HG02973 (cell line): ENCODE results near the gene GLI3.

ENCODE experiments used
- ATAC-seq: cut with Tn5 transposase; IDR thresholded peaks from one replicate; pipeline ENCODE4 v1.9.1; 2021; ENCODE audit warnings: moderate library complexity; ENCODE audit not compliant: unreplicated experiment

Gene GLI3

GRCh38 chr7:42085531-42085930 lies 151.5 kb downstream of the GLI3 start:
- ATAC-seq = no peak

- no peak for ATAC-seq
Measured at GRCh38 chr7:42084263-42084662, 152.7 kb downstream of the GLI3 start.

- no peak for ATAC-seq
Measured at GRCh38 chr7:42083284-42083683, 153.7 kb downstream of the GLI3 start.

- no peak for ATAC-seq
Measured at GRCh38 chr7:42082144-42082543, 154.9 kb downstream of the GLI3 start.

GRCh38 chr7:42081671-42082070 lies 155.3 kb downstream of the GLI3 start:
- no peak for ATAC-seq

GRCh38 chr7:42080841-42081586 lies 156.0 kb downstream of the GLI3 start:
- no peak for ATAC-seq

- ATAC-seq = no peak
Measured at GRCh38 chr7:42077271-42078135, 159.5 kb downstream of the GLI3 start.

- no peak for ATAC-seq
Measured at GRCh38 chr7:42076870-42077269, 160.1 kb downstream of the GLI3 start.

GRCh38 chr7:42075418-42075817 lies 161.6 kb downstream of the GLI3 start:
- ATAC-seq = no peak

- no peak for ATAC-seq
Measured at GRCh38 chr7:42074076-42074475, 162.9 kb downstream of the GLI3 start.

- ATAC-seq = no peak
Measured at GRCh38 chr7:42071372-42072261, 165.4 kb downstream of the GLI3 start.

GRCh38 chr7:42070068-42070467 lies 166.9 kb downstream of the GLI3 start:
- no peak for ATAC-seq

- no peak for ATAC-seq
Measured at GRCh38 chr7:42069590-42069989, 167.4 kb downstream of the GLI3 start.

GRCh38 chr7:42068554-42069280 lies 168.3 kb downstream of the GLI3 start:
- ATAC-seq = no peak

- no peak for ATAC-seq
Measured at GRCh38 chr7:42065942-42066341, 171.1 kb downstream of the GLI3 start.

- ATAC-seq = no peak
Measured at GRCh38 chr7:42065015-42065414, 172.0 kb downstream of the GLI3 start.

GRCh38 chr7:42064534-42064933 lies 172.5 kb downstream of the GLI3 start:
- ATAC-seq = no peak

GRCh38 chr7:42059275-42059674 lies 177.7 kb downstream of the GLI3 start:
- no peak for ATAC-seq

GRCh38 chr7:42057331-42057730 lies 179.7 kb downstream of the GLI3 start:
- ATAC-seq = no peak

GRCh38 chr7:42055171-42055570 lies 181.8 kb downstream of the GLI3 start:
- no peak for ATAC-seq

- ATAC-seq = no peak
Measured at GRCh38 chr7:42053834-42054233, 183.2 kb downstream of the GLI3 start.
